HepG2 (cell line): ENCODE data around the gene IQCE. TPM values are rescaled to one million over a fixed set of nuclear protein-coding genes. Genes with fewer than 3 reads are reported as not detected.

Experiments
- CREB3 ChIP-seq: sonication (generic); formaldehyde crosslinking; IDR thresholded peaks from 2 replicates; pipeline ENCODE4 v1.5.0; 2020; ENCODE audit warnings: missing genetic modification reagents
- EZH2 ChIP-seq: conservative IDR thresholded peaks from 2 replicates; pipeline ENCODE4 v1.6.1; 2012; ENCODE audit warnings: mild to moderate bottlenecking, low read depth, low read length, moderate library complexity
- FOXP4 ChIP-seq: sonication (generic); formaldehyde crosslinking; IDR thresholded peaks from 2 replicates; pipeline ENCODE4 v1.4.0; 2020; ENCODE audit warnings: missing genetic modification reagents
- HOXA7 ChIP-seq: sonication (generic); formaldehyde crosslinking; IDR thresholded peaks from 2 replicates; pipeline ENCODE4 v1.8.1; 2022; ENCODE audit warnings: mild to moderate bottlenecking, missing genetic modification reagents, moderate library complexity
- HOXA9 ChIP-seq: sonication (generic); formaldehyde crosslinking; IDR thresholded peaks from 2 replicates; pipeline ENCODE4 v1.8.1; 2022; ENCODE audit warnings: missing genetic modification reagents, mild to moderate bottlenecking, moderate library complexity, borderline replicate concordance
- IKZF4 ChIP-seq: sonication (generic); formaldehyde crosslinking; IDR thresholded peaks from 2 replicates; pipeline ENCODE4 v1.5.1; 2020; ENCODE audit warnings: borderline replicate concordance, mild to moderate bottlenecking, low read depth, missing genetic modification reagents; ENCODE audit errors: not compliant biosample characterization
- KDM6A ChIP-seq: IDR thresholded peaks from 2 replicates; pipeline ENCODE4 v1.6.1; 2016; ENCODE audit warnings: low read depth
- SRSF4 ChIP-seq: fragments of 200-400 bp; formaldehyde crosslinking; IDR thresholded peaks from one replicate; pipeline ENCODE4 v1.6.1; 2018; ENCODE audit warnings: mild to moderate bottlenecking, low read depth, low read length, moderate library complexity; ENCODE audit not compliant: poor library complexity, severe bottlenecking
- ZBTB38 ChIP-seq: sonication (generic); formaldehyde crosslinking; IDR thresholded peaks from 2 replicates; pipeline ENCODE4 v1.5.1; 2020; ENCODE audit warnings: mild to moderate bottlenecking, missing genetic modification reagents
- ZNF136 ChIP-seq: sonication (generic); formaldehyde crosslinking; IDR thresholded peaks from 2 replicates; pipeline ENCODE4 v1.8.1; 2022; ENCODE audit warnings: low read depth, mild to moderate bottlenecking, moderate library complexity, missing genetic modification reagents
- ZNF205 ChIP-seq: IDR thresholded peaks from 2 replicates; pipeline ENCODE4 v1.6.1; 2018; ENCODE audit warnings: missing biosample characterization, missing genetic modification reagents
- ZNF335 ChIP-seq: sonication (generic); formaldehyde crosslinking; IDR thresholded peaks from 2 replicates; pipeline ENCODE4 v1.4.0; 2020; ENCODE audit warnings: missing genetic modification reagents
- ZNF430 ChIP-seq: sonication (generic); formaldehyde crosslinking; IDR thresholded peaks from 2 replicates; pipeline ENCODE4 v1.9.0; 2021; ENCODE audit warnings: mild to moderate bottlenecking, missing genetic modification reagents
- ZNF431 ChIP-seq: sonication (generic); formaldehyde crosslinking; IDR thresholded peaks from 2 replicates; pipeline ENCODE4 v1.9.0; 2022; ENCODE audit warnings: missing genetic modification reagents, low read depth, mild to moderate bottlenecking, borderline replicate concordance
- ZNF572 ChIP-seq: sonication (generic); formaldehyde crosslinking; IDR thresholded peaks from 2 replicates; pipeline ENCODE4 v1.5.1; 2020; ENCODE audit warnings: mild to moderate bottlenecking, missing genetic modification reagents
- ZNF577 ChIP-seq: sonication (generic); formaldehyde crosslinking; IDR thresholded peaks from 2 replicates; pipeline ENCODE4 v1.4.0; 2020; ENCODE audit warnings: mild to moderate bottlenecking, low read depth, missing genetic modification reagents, borderline replicate concordance
- ZNF598 ChIP-seq: sonication (generic); formaldehyde crosslinking; IDR thresholded peaks from 2 replicates; pipeline ENCODE4 v1.5.1; 2020; ENCODE audit warnings: mild to moderate bottlenecking, missing genetic modification reagents, borderline replicate concordance
- ZNF616 ChIP-seq: sonication (generic); formaldehyde crosslinking; IDR thresholded peaks from 2 replicates; pipeline ENCODE4 v1.5.0; 2020; ENCODE audit warnings: low read depth, mild to moderate bottlenecking, missing genetic modification reagents
- ZNF646 ChIP-seq: sonication (generic); formaldehyde crosslinking; IDR thresholded peaks from 2 replicates; pipeline ENCODE4 v1.9.0; 2021; ENCODE audit warnings: mild to moderate bottlenecking, missing genetic modification reagents
- ZNF792 ChIP-seq: IDR thresholded peaks from 2 replicates; pipeline ENCODE4 v1.6.1; 2016
- polyA plus RNA-seq, 8 experiments: library from polyadenylated mRNA; depleted of rRNA in 3 of 8; stranded (reverse) in 7 of 8; unstranded in 1 of 8; fragments of >200 nt; fragmentation: Illumina TruSeq in 4 of 8; extraction: Trizol in 4 of 8; gene quantifications; 2 replicates each; pipeline versions ENCODE4 v1.2.1 to v1.2.3, GENCODE V29; 2011 to 2016; ENCODE audit warnings: low read depth in 4 of 8, missing spikeins in 1 of 8, mixed read lengths in 1 of 8; ENCODE audit not compliant: insufficient read depth in 1 of 8
- total RNA-seq, 5 experiments: library from RNA; depleted of rRNA; stranded (reverse); fragments of >200 nt; fragmentation: Illumina TruSeq; extraction: Trizol; gene quantifications; 2 replicates each; pipeline ENCODE4 v1.2.3, GENCODE V29; 2016; ENCODE audit warnings: low read depth in 1 of 5

Gene IQCE
- total and polyA plus RNA-seq, 2 of the 13 experiments (the other 11 are each of a cell fraction or from before 2014, with no cell fraction given): 1.5 to 2.5 TPM

DNA sequence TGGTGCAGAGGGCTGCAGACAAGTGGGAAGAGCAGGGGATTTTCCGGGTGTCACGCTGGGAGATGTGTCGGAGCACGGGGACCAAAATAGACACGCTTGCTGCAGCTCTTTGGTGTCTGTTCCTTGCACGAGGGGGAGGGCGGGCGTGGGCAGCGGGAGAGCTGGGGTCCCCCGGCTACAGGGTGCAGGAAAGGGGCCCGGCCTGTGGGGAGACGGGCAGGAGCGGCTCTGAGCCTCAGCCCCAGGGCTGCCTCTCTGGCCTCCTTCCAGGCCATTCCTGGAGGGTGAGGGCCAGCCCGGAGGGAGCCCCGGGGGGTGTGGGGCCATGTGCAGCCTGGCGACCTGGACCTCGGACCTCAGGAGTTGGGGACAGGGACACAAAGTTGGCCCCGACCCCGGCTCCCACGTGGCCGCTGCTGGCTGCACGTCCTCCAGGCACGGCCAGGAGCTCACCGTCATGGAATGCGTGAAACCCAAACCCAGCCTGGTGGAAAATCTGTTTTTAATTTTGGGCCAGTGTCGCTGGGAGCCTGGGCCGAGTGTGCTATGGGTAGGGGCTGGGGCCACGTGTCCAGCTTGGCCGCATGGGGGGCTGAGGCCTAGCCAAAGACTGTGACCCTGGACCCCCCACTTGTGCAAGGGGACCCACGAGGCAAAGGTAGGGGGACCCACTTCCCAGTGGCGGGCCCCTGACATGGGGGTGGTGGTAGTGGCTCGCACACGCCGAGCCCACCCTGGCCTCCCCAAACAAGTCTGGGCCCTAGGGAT, 79.6 kb downstream of the IQCE start (continued):
- TF ChIP-seq FOXP4 (CRISPR knock-in tag): peak; percentile 66
- no peak for TF ChIP-seq ZNF577
- peak; percentile 95 for TF ChIP-seq ZNF430 (CRISPR knock-in tag)
- 0 out of 2 replicates have a peak, but pooled peaks have one; percentile 61 for TF ChIP-seq ZNF431 (CRISPR knock-in tag)
- no peak for TF ChIP-seq ZNF646 (CRISPR knock-in tag)
- TF ChIP-seq HOXA9: no peak
- TF ChIP-seq ZNF598 (CRISPR knock-in tag): 0 out of 2 replicates have a peak, but pooled peaks have one; percentile 23
- TF ChIP-seq KDM6A: peak; percentile 47; the same call in 1 of the 2 replicates
- TF ChIP-seq CREB3 (CRISPR knock-in tag): peak; percentile 65; the same call in 1 of the 2 replicates
- peak; percentile 52; the same call in 1 of the 2 replicates for TF ChIP-seq ZNF136 (CRISPR knock-in tag)
- no peak for TF ChIP-seq ZNF335
- TF ChIP-seq SRSF4: no peak
- peak; percentile 85 for TF ChIP-seq IKZF4 (CRISPR knock-in tag)
- TF ChIP-seq EZH2: no peak
- TF ChIP-seq ZNF616 (CRISPR knock-in tag): no peak
- TF ChIP-seq ZBTB38 (CRISPR knock-in tag): no peak; the same call in none of the 2 replicates
- TF ChIP-seq ZNF792 (CRISPR knock-in tag): 0 out of 2 replicates have a peak, but pooled peaks have one; percentile 57
- TF ChIP-seq ZNF572: no peak; the same call in 1 of the 2 replicates
- TF ChIP-seq ZNF205 (CRISPR knock-in tag): peak; percentile 37; the same call in 1 of the 2 replicates
- TF ChIP-seq HOXA7 (CRISPR knock-in tag): no peak
